A549 (cell line): ENCODE results near the gene CNNM3.

Source experiments
- BCL3 ChIP-seq: fragments of >200 bp; sonication (Bioruptor Twin); formaldehyde crosslinking; IDR thresholded peaks from 3 replicates; pipeline ENCODE4 v1.6.1; 2016
- BHLHE40 ChIP-seq: IDR thresholded peaks from 2 replicates; pipeline ENCODE4 v1.6.1; 2012; ENCODE audit warnings: low read depth, low read length, inconsistent platforms
- CTCF ChIP-seq: fragments of >200 bp; sonication (Bioruptor Twin); formaldehyde crosslinking; IDR thresholded peaks from 3 replicates; pipeline ENCODE4 v1.5.1; 2016
- E2F6 ChIP-seq: IDR thresholded peaks from 2 replicates; pipeline ENCODE4 v1.6.1; 2012; ENCODE audit warnings: low read depth, borderline replicate concordance
- EP300 ChIP-seq, 2 experiments: fragments of >200 bp; sonication (Bioruptor Twin); formaldehyde crosslinking; IDR thresholded peaks; 2 replicates in 1 of 2; 3 replicates in 1 of 2; pipeline ENCODE4 v1.6.1; 2016 to 2017
- HDAC2 ChIP-seq: fragments of 200-600 bp; sonication (generic); IDR thresholded peaks from 2 replicates; pipeline ENCODE4 v1.6.1; 2016
- HOXA7 ChIP-seq: fragments of 250-450 bp; sonication (Bioruptor Pico); IDR thresholded peaks from 2 replicates; pipeline ENCODE4 v1.5.0; 2020; ENCODE audit warnings: mild to moderate bottlenecking, moderate library complexity
- MYC ChIP-seq: IDR thresholded peaks from 2 replicates; pipeline ENCODE4 v1.6.1; 2012; ENCODE audit warnings: mild to moderate bottlenecking, inconsistent platforms, low read length, improper control_type of control experiment, borderline replicate concordance
- RAD21 ChIP-seq, 2 experiments: fragments of >200 bp in 1 of 2; sonication (Bioruptor Twin) in 1 of 2; formaldehyde crosslinking in 1 of 2; IDR thresholded peaks in 1 of 2; conservative IDR thresholded peaks in 1 of 2; 2 replicates in 1 of 2; 3 replicates in 1 of 2; pipeline ENCODE4 v1.6.1; 2012 to 2018; ENCODE audit warnings: inconsistent platforms in 1 of 2
- SREBF2 ChIP-seq: fragments of 450-650 bp; IDR thresholded peaks from 2 replicates; pipeline ENCODE4 v1.6.1; 2014; ENCODE audit warnings: mild to moderate bottlenecking, moderate library complexity
- ZFP36 ChIP-seq: fragments of 450-650 bp; IDR thresholded peaks from 2 replicates; pipeline ENCODE4 v1.6.1; 2014; ENCODE audit warnings: borderline replicate concordance; ENCODE audit not compliant: partially characterized antibody
- TF ChIP-seq, protein P1 (sequence below): IDR thresholded peaks from 2 replicates; pipeline ENCODE4 v1.6.1; 2012

DNA sequence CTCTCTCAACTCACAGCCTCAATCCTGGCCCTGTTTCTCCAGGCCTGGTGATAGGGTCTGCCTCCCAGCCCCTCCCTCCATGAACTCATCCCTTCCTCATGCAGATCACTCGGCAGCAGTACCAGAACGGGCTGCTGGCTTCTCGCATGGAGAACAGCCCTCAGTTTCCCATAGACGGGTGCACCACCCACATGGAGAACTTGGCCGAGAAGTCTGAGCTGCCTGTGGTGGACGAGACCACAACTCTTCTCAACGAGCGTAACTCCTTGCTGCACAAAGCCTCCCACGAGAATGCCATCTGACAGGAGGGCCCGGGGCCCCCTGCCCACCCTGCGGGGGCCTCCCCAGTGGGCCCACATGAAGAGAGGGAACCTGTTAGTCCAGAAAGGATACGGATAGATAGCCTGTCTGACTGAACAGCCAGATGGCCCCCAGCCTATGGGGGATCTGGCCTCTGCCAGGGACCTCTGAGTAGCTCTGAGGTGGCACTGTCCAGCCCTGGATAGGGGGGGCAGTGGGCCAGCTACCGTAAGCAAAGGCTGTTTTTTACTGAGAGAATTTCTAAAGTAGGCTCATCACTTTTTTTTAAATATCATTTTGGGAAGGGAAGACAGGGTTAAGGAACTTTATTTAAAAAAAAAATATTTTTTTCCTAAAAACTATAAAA is 6.7 kb upstream of the CNNM3 start:
- TF ChIP-seq EP300 (IDR thresholded peaks at IDR 0.05) (no peak), BCL3 (no peak), HOXA7 (no peak), CTCF (no peak), RAD21 (conservative IDR thresholded peaks at IDR 0.05 in 1 of 2, IDR thresholded peaks at IDR 0.05 in 1 of 2) (no peak), BHLHE40 (no peak), E2F6 (no peak), HDAC2 (no peak), MYC (no peak), ZFP36 (no peak), SREBF2 (no peak)
- TF ChIP-seq, protein P1, sequence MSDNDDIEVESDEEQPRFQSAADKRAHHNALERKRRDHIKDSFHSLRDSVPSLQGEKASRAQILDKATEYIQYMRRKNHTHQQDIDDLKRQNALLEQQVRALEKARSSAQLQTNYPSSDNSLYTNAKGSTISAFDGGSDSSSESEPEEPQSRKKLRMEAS, result no peak
